ENCODE measurements around the gene PLD1. TPM values are rescaled to one million over a fixed set of nuclear protein-coding genes. Genes with fewer than 3 reads are reported as not detected.
"Not testable (repeated sequence)": the region's sequence is repeated elsewhere in the genome, so short reads cannot be mapped to it uniquely, and the experiment has no call there.

PLD1 gene
- total RNA-seq, 3 donors from 2014 or later = 0.52 to 1.3 (median 0.66) TPM

DNA sequence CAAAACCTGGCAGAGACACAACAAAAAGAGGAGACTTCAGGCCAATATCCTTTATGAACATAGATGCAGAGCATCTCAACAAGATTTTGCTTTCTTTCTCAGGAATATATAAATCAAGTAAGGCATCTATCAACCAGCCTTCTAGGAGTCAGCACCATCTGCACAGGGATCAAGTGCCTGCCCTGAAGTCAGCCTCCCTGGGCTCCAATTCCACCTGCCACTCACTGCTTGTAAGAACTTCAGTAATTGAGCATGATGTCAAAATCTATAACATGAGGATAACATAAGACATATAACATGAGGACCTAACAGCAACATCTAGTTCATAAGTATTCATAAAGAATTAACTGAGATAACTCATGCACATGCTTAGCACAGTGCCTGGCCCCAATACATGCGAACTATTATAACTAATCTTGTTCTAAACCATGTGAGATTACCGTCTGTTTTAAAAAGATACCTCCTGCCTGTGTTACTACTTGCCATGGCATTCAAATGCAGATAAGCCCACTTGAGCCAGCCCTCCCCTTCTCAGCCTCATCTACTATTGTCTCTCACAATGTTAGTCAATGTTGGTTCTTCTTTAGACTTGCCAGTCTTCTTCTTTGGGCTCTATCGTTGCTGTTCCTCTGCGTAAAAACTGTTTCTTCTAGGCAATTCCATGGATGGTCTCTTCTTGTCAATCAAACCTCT lies 91.6 kb downstream of the PLD1 start:
- ATAC-seq (no peak), DNase-seq (no peak)
- H3K4me1 Mint-ChIP-seq (ENCODE audit: low read depth) = no peaks in the 10 kb centered on the region
- H3K36me3 Mint-ChIP-seq (ENCODE audit: insufficient read depth) = no peaks in the 10 kb centered on the region
- H3K9me3 Mint-ChIP-seq = peaks cover 6% of the 10 kb centered on the region
- peaks cover 12% of the 10 kb centered on the region for H3K27me3 Mint-ChIP-seq (ENCODE audit: low read depth)
- no peak overlapping the region for H3K4me3 Mint-ChIP-seq

DNA sequence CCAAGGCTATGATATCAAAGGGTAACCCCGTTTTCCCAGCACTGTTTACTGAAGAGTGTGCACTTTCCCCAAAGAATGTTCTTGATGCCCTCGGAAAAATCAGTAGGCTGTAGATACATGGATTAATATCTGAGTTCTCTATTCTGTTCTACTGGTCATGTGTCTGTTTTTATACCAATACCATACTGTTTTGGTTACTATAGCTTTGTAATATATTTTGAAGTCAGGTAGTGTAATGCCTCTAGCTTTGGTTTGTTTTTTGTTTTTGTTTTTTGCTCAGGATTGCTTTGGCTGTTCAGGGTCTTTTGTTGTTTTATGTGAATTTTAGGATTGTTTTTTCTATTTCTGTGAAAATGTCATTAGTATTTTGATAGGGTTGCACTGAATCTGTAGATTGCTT lies 95.1 kb downstream of the PLD1 start:
- H3K4me3 Mint-ChIP-seq = no peak overlapping the region
- H3K9me3 Mint-ChIP-seq = peaks cover 6% of the 10 kb centered on the region
- no peaks in the 10 kb centered on the region for H3K36me3 Mint-ChIP-seq (ENCODE audit: insufficient read depth)
- peaks cover 9% of the 10 kb centered on the region for H3K27me3 Mint-ChIP-seq (ENCODE audit: low read depth)
- no peak for ATAC-seq
- H3K4me1 Mint-ChIP-seq (ENCODE audit: low read depth) = no peaks in the 10 kb centered on the region
- no peak for DNase-seq

DNA sequence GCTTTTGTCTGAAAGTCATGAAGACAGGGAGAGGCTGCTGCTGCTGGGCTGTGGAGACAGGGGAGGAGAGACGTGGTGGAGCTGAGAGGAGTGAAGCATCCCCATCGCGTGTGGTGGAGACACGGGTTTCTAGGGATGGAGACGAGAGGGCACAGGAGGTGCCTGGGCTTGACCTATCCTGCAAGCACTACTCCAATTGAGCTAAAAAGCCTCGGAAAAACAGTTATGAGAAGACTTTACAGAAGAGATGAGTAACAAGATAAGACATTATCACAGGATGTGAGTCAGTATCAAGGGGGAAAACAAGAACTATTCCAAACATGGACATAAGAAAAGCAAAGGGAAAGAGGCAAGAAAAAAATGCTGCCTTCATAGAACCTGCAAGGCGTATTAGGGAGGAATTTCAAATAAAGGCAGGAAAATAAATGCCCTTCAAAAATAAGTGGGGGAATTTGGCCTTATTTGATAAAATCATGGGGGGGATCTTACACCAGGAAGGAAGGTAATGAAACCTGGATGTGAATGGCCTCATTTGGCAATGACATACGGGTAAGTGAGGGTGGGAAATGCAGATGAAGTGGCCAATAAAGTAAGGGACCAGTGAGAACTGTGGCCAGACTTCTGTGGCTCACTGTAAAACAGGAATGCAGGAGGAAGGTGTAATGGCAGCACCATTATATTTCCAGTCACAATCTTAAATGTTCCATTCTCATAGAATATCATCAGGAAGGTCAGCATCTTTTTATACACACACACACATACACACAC lies 97.9 kb downstream of the PLD1 start:
- DNase-seq (no peak), ATAC-seq (no peak)
- no peaks in the 10 kb centered on the region for H3K36me3 Mint-ChIP-seq (ENCODE audit: insufficient read depth)
- H3K27me3 Mint-ChIP-seq (ENCODE audit: low read depth) = peaks cover 3% of the 10 kb centered on the region
- H3K9me3 Mint-ChIP-seq = peaks cover 6% of the 10 kb centered on the region
- H3K4me3 Mint-ChIP-seq = no peak overlapping the region
- no peaks in the 10 kb centered on the region for H3K4me1 Mint-ChIP-seq (ENCODE audit: low read depth)

DNA sequence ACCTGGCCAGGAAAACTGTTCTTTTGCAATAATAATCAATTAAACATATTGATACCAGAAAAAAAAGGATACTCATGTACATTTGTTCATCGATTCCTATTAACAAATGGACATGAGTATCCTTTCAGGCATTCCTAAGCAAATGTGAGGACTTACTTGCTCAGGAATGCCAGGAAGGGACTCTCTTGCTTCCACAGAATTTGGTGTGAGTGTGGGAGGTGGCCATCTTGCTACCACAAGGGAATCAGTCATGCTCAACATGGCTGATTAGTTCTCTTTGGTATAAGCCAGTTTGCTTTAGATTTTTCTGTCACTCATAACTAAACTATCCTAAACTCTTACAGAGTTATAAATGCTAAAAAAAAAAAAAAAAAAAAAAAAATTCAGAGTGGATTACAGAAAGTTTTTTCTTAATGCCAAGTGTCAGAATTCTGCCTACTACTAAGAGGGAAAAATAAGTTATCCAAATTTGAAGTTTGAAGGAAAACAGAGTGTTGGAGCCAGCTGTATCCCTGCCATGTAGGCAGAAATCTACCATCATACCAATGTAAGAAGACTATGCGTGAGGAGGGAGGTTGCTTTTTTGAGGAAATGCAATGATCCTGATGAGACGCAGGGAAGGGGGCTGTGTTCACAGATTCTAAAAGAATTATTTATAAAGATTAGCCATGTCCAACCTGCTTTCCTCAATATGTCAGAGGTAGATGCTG lies 98.7 kb downstream of the PLD1 start:
- no peak overlapping the region for H3K4me3 Mint-ChIP-seq
- no peaks in the 10 kb centered on the region for H3K4me1 Mint-ChIP-seq (ENCODE audit: low read depth)
- no peak for ATAC-seq
- H3K9me3 Mint-ChIP-seq = peaks cover 6% of the 10 kb centered on the region
- peaks cover 3% of the 10 kb centered on the region for H3K27me3 Mint-ChIP-seq (ENCODE audit: low read depth)
- H3K36me3 Mint-ChIP-seq (ENCODE audit: insufficient read depth) = no peaks in the 10 kb centered on the region
- no peak for DNase-seq

DNA sequence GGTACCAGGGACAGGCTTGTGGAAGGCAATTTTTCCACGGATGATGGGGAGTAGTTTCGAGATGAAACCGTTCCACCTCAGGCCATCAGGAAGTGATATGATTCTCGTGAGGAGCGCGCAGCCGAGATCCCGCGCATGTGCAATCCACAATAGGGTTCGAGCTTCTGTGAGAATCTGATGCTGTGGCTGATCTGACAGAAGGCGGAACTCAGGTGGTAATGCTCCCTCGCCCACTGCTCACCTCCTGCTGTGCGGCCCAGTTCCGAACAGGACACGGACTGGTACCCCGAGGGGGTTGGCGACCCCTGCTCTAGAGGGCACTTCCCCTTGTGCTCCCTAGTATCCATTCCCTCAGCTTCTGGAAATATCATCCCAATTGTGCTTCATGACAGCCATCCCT lies 99.9 kb downstream of the PLD1 start:
- no peak for DNase-seq
- no peaks in the 10 kb centered on the region for H3K4me1 Mint-ChIP-seq (ENCODE audit: low read depth)

DNA sequence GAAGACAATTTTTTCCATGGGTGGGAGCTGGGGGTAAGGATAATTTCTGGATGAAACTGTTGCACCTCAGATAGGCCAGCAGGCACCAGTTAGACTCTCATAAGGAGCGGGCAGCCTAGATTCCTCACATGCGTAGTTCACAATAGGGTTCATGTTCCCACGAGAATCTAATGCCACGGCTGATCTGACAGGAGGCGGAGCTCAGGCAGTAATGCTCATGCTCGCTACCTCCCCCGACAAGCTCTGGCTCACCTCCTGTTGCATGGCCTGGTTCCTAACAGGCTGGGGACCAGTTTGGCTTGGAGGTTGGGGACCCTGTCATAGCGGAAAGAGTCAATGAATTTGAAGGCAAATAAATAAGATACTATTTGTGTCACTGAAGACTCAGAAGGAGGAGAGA lies 105.5 kb downstream of the PLD1 start:
- DNase-seq = no peak
- H3K4me3 Mint-ChIP-seq = no peak overlapping the region
- peaks cover 2% of the 10 kb centered on the region for H3K36me3 Mint-ChIP-seq (ENCODE audit: insufficient read depth)
- H3K4me1 Mint-ChIP-seq (ENCODE audit: low read depth) = no peaks in the 10 kb centered on the region
- no peak for ATAC-seq
- H3K27me3 Mint-ChIP-seq (ENCODE audit: low read depth) = peaks cover 3% of the 10 kb centered on the region
- peaks cover 11% of the 10 kb centered on the region for H3K9me3 Mint-ChIP-seq

More for the DNA sequence above, 99.9 kb downstream of the PLD1 start:
- no peak for ATAC-seq
- no peak overlapping the region for H3K4me3 Mint-ChIP-seq
- H3K27me3 Mint-ChIP-seq (ENCODE audit: low read depth) = peaks cover 3% of the 10 kb centered on the region
- H3K36me3 Mint-ChIP-seq (ENCODE audit: insufficient read depth) = no peaks in the 10 kb centered on the region
- H3K9me3 Mint-ChIP-seq = peaks cover 3% of the 10 kb centered on the region

DNA sequence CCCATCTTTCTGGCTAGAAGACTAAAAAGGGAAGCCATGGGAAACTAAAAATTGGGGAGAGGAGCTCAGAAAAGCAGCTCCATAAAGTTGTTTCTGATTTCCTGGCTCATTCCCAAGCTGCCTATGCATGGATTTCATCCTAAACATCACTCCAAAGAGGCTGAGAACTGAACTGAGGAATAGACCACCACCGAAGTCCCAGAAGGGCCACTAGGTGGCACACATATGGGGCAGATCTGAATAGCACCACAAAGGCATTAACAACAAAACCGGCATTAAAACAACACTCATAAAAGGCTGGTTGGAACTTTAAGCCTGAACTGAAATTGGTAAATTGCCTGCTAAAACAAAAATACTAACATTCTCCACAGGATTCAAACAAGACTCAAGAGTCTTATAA lies 106.3 kb downstream of the PLD1 start:
- no peak for DNase-seq
- Mint-ChIP-seq H3K9me3 (peaks cover 11% of the 10 kb centered on the region), H3K4me3 (no peak overlapping the region), H3K27me3 (ENCODE audit: low read depth) (peaks cover 9% of the 10 kb centered on the region), H3K36me3 (ENCODE audit: insufficient read depth) (peaks cover 2% of the 10 kb centered on the region), H3K4me1 (ENCODE audit: low read depth) (no peaks in the 10 kb centered on the region)
- no peak for ATAC-seq

DNA sequence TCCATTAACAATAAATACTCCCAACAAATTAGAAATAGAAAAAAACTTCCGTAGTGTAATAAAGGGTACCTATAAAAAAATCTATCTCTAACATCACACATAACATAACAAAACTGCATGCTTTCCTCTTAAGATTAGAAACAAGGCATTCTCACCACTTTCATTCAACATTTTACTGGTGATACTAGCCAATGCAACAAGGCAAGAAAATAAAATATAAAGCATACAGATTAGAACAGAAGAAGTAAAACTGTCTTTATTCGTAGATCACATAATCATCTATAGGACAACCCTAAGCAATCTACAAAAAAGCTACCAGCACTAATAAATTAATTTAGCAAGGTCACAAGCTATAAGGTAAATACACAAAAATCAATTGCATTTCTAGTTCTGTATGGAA lies 107.1 kb downstream of the PLD1 start:
- H3K9me3 Mint-ChIP-seq = peaks cover 11% of the 10 kb centered on the region
- no peaks in the 10 kb centered on the region for H3K4me1 Mint-ChIP-seq (ENCODE audit: low read depth)
- peaks cover 13% of the 10 kb centered on the region for H3K27me3 Mint-ChIP-seq (ENCODE audit: low read depth)
- H3K4me3 Mint-ChIP-seq = no peak overlapping the region
- DNase-seq = no peak
- no peak for ATAC-seq
- H3K36me3 Mint-ChIP-seq (ENCODE audit: insufficient read depth) = peaks cover 2% of the 10 kb centered on the region

DNA sequence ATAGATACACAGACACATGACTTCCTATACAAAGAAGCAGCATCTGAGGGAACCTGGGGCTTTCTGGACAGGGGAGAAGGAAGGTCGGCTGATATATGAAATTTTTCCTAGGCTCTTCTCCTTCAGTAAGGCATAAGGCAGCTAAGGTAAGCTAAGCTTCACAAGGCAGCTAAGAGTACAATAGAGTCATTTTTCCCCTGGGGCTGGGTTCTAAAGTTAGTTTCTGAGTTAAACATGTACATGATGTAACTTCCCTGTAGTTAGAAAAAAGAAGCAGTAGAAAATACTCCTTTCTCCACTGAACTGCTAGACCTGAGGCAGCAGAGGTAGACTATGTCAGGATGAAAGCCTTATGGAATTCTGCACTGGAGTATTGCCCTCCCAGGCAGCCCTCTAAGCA lies 109.6 kb downstream of the PLD1 start:
- Mint-ChIP-seq H3K4me3 (no peak overlapping the region), H3K27me3 (ENCODE audit: low read depth) (peaks cover 22% of the 10 kb centered on the region), H3K36me3 (ENCODE audit: insufficient read depth) (peaks cover 2% of the 10 kb centered on the region), H3K9me3 (peaks cover 11% of the 10 kb centered on the region), H3K4me1 (ENCODE audit: low read depth) (no peaks in the 10 kb centered on the region)
- ATAC-seq = no peak
- DNase-seq = no peak

DNA sequence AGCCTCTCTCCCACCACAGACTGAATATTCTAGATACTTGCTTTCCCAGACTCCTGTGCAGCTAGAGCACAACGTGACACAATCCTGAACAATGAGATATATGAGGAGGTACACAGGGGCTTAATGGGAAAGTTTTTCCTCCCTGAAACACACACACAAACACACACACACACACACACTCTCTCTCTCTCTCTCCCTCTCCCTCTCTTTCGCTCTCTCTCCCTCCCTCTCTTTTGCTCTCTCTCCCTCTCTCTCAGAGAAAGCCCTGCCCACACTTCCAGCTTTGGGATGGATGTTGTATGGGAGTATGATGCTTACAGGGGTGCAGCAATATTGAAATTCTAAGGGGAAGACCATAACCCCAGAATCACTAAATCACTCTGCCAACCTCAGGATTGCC lies 110.1 kb downstream of the PLD1 start:
- no peaks in the 10 kb centered on the region for H3K4me1 Mint-ChIP-seq (ENCODE audit: low read depth)
- H3K4me3 Mint-ChIP-seq = no peak overlapping the region
- H3K9me3 Mint-ChIP-seq = peaks cover 11% of the 10 kb centered on the region
- peaks cover 22% of the 10 kb centered on the region for H3K27me3 Mint-ChIP-seq (ENCODE audit: low read depth)
- no peak for ATAC-seq
- DNase-seq = no peak
- H3K36me3 Mint-ChIP-seq (ENCODE audit: insufficient read depth) = peaks cover 2% of the 10 kb centered on the region

DNA sequence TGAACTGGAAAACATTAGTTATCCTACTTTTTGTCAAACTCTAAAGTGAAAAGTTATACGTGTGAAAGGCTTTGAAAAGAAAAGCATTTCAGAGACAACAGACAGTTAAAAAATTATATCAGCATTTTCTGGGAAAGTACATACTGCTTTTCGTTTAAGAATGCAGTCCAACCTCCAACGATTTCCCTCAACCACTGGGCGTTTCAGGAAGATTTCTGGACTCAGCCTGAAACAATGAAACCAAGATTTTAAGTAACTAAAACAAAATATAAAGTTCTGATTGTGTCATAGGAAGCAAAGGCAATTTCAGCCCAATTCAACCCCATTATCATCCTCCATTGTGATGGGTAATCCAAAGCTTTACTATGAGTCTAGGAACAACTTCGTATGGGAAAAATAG lies 110.7 kb downstream of the PLD1 start:
- Mint-ChIP-seq H3K4me3 (no peak overlapping the region), H3K9me3 (peaks cover 11% of the 10 kb centered on the region), H3K36me3 (ENCODE audit: insufficient read depth) (peaks cover 2% of the 10 kb centered on the region), H3K4me1 (ENCODE audit: low read depth) (no peaks in the 10 kb centered on the region), H3K27me3 (ENCODE audit: low read depth) (peaks cover 25% of the 10 kb centered on the region)
- DNase-seq = no peak
- no peak for ATAC-seq

DNA sequence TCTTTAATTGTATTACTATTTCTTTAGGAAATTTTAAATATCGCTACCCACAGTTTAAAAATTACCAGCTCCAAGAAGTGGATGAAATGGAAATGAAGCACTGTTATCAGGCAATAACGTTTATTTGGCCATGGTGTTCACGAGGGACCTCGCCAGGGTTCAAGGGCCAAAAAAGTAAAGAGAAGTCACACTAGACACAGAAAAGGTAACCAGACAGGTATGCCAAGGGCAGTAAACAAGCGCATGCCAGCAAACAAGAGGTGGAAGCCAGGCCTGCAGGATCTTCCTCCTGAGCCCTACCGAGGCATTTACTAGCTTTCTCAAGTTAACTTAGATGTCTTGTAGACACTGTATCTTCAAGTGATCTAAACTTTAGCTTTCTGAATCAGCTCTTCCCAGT lies 113.5 kb downstream of the PLD1 start:
- no peaks in the 10 kb centered on the region for H3K36me3 Mint-ChIP-seq (ENCODE audit: insufficient read depth)
- peaks cover 3% of the 10 kb centered on the region for H3K9me3 Mint-ChIP-seq
- peaks cover 28% of the 10 kb centered on the region for H3K27me3 Mint-ChIP-seq (ENCODE audit: low read depth)
- H3K4me3 Mint-ChIP-seq = no peak overlapping the region
- DNase-seq (no peak), ATAC-seq (no peak)
- H3K4me1 Mint-ChIP-seq (ENCODE audit: low read depth) = no peaks in the 10 kb centered on the region

DNA sequence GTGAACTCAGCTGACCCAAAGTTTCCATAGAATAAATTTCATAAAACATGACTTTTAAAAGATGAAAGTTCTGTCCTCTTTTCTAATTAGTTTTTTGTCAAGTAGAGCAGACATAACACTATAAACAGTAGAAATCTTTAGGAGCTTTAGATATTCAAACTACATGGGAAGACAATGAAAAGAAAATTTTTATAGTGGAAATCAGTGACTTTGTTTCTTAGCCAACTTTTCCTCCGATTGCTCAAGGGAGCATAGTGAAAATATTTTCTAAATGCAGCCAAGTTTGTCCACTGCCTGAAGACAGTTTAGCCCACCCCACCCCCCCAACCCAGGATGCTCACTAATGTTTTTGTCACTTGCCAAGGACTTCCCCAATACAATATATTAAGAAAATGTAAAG lies 114.9 kb downstream of the PLD1 start:
- no peak for DNase-seq
- no peaks in the 10 kb centered on the region for H3K9me3 Mint-ChIP-seq
- H3K36me3 Mint-ChIP-seq (ENCODE audit: insufficient read depth) = no peaks in the 10 kb centered on the region
- no peak for ATAC-seq
- no peak overlapping the region for H3K4me3 Mint-ChIP-seq
- peaks cover 28% of the 10 kb centered on the region for H3K27me3 Mint-ChIP-seq (ENCODE audit: low read depth)
- peaks cover under 1% of the 10 kb centered on the region for H3K4me1 Mint-ChIP-seq (ENCODE audit: low read depth)

DNA sequence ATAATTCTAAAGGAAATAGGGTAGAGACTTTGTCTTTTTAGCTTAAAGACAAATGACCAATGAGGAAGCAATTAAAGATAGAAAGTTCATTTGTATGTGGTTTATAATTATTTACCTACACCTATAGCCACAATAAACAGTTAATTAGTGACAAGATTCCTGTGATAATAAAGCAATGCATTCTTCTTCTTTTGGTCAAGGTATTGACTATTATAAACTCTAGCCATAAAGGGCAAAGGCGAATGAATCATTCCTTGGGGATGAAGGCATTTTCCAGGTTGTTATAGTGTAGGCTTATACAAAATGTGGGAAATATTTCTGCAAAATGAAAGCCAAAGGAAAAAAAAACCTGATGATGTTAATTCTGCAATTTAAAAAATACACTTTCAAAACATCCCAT lies 115.4 kb downstream of the PLD1 start:
- peaks cover 4% of the 10 kb centered on the region for H3K4me1 Mint-ChIP-seq (ENCODE audit: low read depth)
- peaks cover 26% of the 10 kb centered on the region for H3K27me3 Mint-ChIP-seq (ENCODE audit: low read depth)
- DNase-seq = no peak
- H3K36me3 Mint-ChIP-seq (ENCODE audit: insufficient read depth) = no peaks in the 10 kb centered on the region
- no peak overlapping the region for H3K4me3 Mint-ChIP-seq
- H3K9me3 Mint-ChIP-seq = no peaks in the 10 kb centered on the region
- ATAC-seq = no peak

DNA sequence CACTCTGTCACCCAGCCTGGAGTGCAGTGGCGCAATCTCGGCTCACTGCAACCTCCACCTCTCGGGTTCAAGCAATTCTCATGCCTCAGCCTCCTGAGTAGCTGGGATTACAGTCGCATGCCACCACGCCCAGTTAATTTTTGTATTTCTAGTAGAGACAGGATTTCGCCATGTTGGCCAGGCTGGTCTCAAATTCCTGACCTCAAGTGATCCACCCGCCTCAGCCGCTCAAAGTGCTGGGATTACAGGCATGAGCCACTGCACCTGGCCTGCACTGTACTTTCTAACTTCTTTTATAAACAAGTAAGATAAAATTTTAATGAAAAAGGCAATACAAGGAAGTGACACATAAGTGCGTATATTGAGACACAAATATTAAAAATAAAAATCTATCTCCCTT lies 117.7 kb downstream of the PLD1 start:
- peaks cover 11% of the 10 kb centered on the region for H3K27me3 Mint-ChIP-seq (ENCODE audit: low read depth)
- not testable (repeated sequence) for H3K4me3 Mint-ChIP-seq; DNase-seq; H3K4me1 Mint-ChIP-seq (ENCODE audit: low read depth); H3K36me3 Mint-ChIP-seq (ENCODE audit: insufficient read depth); ATAC-seq; H3K9me3 Mint-ChIP-seq

All from activated T-cell treated with anti-CD3 and anti-CD28 coated beads, Interleukin-2, amount 50 U/mL, for 4 hours (primary cell).